ENCODE measurements around the gene IPO9. TPM values are rescaled to one million over a fixed set of nuclear protein-coding genes. Genes with fewer than 3 reads are reported as not detected.

Gene IPO9
- total and polyA plus RNA-seq, 2 of the 4 experiments (the other 2 are of a cell fraction): 14.0 to 23.4 TPM

DNA sequence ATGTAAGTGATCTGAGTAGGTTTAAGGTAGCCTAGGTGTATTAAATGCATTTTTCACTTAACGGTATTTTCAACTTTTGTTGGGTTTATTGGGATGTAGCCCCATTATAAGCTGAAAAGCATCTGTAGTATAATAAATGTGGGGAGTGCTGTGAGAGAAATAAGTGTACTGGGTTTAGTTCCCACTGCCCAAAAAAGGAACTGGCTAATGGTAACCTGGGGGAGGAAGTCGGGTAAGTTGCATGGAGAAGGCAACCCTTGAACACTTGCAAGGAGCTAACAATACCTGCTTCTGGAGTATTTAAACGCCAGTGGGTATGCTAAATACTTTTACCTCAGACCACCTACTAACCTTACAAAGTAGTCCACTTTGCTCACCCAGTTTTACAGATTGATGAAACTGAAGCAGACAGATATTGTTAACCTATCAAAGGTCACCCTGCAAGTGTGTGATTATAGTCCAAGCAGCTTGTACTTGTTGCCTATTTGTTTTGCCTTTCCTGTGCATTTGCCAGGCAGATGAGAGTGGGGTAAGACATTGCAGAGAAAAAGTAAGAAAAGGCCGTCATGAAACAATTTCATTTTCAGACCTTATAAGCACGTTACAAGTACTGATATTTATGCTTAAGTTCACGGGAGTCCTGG is 52.1 kb downstream of the IPO9 start:
- no peak overlapping the region for H3K4me2 ChIP-seq (ENCODE audit: low read depth, low read length)
- no peak overlapping the region for H4K91ac ChIP-seq (ENCODE audit: insufficient read depth, low read depth, low read length)
- no peak overlapping the region for H2AK5ac ChIP-seq (ENCODE audit: low read depth, low read length)
- no peak overlapping the region for H3K27ac ChIP-seq (ENCODE audit: insufficient read depth, low read length)
- H4K20me1 ChIP-seq (ENCODE audit: insufficient read depth, low read length): peaks cover 3% of the 10 kb centered on the region
- no peak overlapping the region for H2AK9ac ChIP-seq (replicated peaks; ENCODE audit: low read depth, low read length, poor library complexity)
- H3K23ac ChIP-seq (ENCODE audit: low read depth, low read length): no peak overlapping the region
- TF ChIP-seq MAZ (IDR thresholded peaks at IDR 0.05; ENCODE audit: borderline replicate concordance, low read depth, low read length): no peak
- TF ChIP-seq, protein P1, sequence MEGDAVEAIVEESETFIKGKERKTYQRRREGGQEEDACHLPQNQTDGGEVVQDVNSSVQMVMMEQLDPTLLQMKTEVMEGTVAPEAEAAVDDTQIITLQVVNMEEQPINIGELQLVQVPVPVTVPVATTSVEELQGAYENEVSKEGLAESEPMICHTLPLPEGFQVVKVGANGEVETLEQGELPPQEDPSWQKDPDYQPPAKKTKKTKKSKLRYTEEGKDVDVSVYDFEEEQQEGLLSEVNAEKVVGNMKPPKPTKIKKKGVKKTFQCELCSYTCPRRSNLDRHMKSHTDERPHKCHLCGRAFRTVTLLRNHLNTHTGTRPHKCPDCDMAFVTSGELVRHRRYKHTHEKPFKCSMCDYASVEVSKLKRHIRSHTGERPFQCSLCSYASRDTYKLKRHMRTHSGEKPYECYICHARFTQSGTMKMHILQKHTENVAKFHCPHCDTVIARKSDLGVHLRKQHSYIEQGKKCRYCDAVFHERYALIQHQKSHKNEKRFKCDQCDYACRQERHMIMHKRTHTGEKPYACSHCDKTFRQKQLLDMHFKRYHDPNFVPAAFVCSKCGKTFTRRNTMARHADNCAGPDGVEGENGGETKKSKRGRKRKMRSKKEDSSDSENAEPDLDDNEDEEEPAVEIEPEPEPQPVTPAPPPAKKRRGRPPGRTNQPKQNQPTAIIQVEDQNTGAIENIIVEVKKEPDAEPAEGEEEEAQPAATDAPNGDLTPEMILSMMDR (conservative IDR thresholded peaks at IDR 0.05; ENCODE audit: low read depth, low read length): no peak
- TF ChIP-seq POLR2A (IDR thresholded peaks at IDR 0.05; ENCODE audit: low read depth, low read length): no peak
- TF ChIP-seq CEBPB (IDR thresholded peaks at IDR 0.05; ENCODE audit: low read depth, low read length): no peak
- no peak for TF ChIP-seq NFE2L2 (IDR thresholded peaks at IDR 0.05; ENCODE audit: low read depth, low read length)
- no peak for TF ChIP-seq MAFK (IDR thresholded peaks at IDR 0.05; ENCODE audit: low read depth, low read length)
- TF ChIP-seq CHD1 (IDR thresholded peaks at IDR 0.05; ENCODE audit: low read depth, low read length): no peak
- no peak for TF ChIP-seq BHLHE40 (IDR thresholded peaks at IDR 0.05; ENCODE audit: low read depth, low read length)
- no peak for TF ChIP-seq RCOR1 (IDR thresholded peaks at IDR 0.05; ENCODE audit: insufficient replicate concordance, low read length)
- TF ChIP-seq RFX5 (IDR thresholded peaks at IDR 0.05; ENCODE audit: low read depth, low read length): no peak
- no peak for TF ChIP-seq SMC3 (IDR thresholded peaks at IDR 0.05; ENCODE audit: low read depth, low read length)
- no peak for TF ChIP-seq FOS (IDR thresholded peaks at IDR 0.05; ENCODE audit: low read depth, low read length)
- no peak overlapping the region for H3K14ac ChIP-seq (replicated peaks; ENCODE audit: low read depth, low read length)
- H2AFZ ChIP-seq (replicated peaks; ENCODE audit: low read length, poor library complexity): no peak overlapping the region
- H3K36me3 ChIP-seq (ENCODE audit: control insufficient read depth, insufficient read depth, low read length): peaks cover 3% of the 10 kb centered on the region
- H3K79me1 ChIP-seq (ENCODE audit: low read depth in 1 of 2, low read length in 2 of 2): peaks cover 3 to 9% of the 10 kb centered on the region in 2 experiments; a peak in 2 of 4 replicates
- no peak overlapping the region for H4K5ac ChIP-seq (ENCODE audit: low read depth, low read length)
- no peak for ATAC-seq (ENCODE audit: low read depth)
- peaks cover 23% of the 10 kb centered on the region for H3K4me1 ChIP-seq (ENCODE audit: control insufficient read depth, insufficient read depth, low read length)
- dilution Hi-C loops (cut with HindIII; ENCODE audit: low sequenced_read_pairs, unreplicated experiment): no loop called here
- no peak for DNase-seq
- no CpG with 5 or more reads among the region's 6 CpGs for WGBS, 2 experiments (ENCODE audit: extremely low coverage in 2 of 2, insufficient read length in 1 of 2)
- in situ Hi-C loops (cut with MboI; ENCODE audit: low sequenced_read_pairs): no loop called here
- H3K9me1 ChIP-seq (ENCODE audit: insufficient read depth, low read length): peaks cover 27% of the 10 kb centered on the region
- H3K4ac ChIP-seq (ENCODE audit: low read depth, low read length): no peak overlapping the region
- H3K18ac ChIP-seq (ENCODE audit: low read depth, low read length): no peak overlapping the region
- no TSS peak for BruUV-seq (replicated peaks)
- no peaks in the 10 kb centered on the region for H3K9me3 ChIP-seq (ENCODE audit: control insufficient read depth, insufficient read depth, low read length)
- H2BK20ac ChIP-seq (ENCODE audit: low read depth, low read length): no peak overlapping the region
- H4K8ac ChIP-seq (ENCODE audit: low read depth in 2 of 2, low read length in 2 of 2): no peak overlapping the region
- H3K27me3 ChIP-seq (ENCODE audit: control insufficient read depth, insufficient read depth, low read length): no peaks in the 10 kb centered on the region
- no peak overlapping the region for H3K4me3 ChIP-seq (ENCODE audit: insufficient read depth, low read depth, low read length)
- no peak overlapping the region for H2BK5ac ChIP-seq (ENCODE audit: low read depth, low read length, poor library complexity, severe bottlenecking)
- POLR2A ChIA-PET (ENCODE audit: unreplicated experiment): interaction anchor here (0.6 kb wide), 1 partner anchor 17 kb away, joined by 3 read pairs; no protein-coding TSS in a partner anchor
- no peak overlapping the region for H2BK15ac ChIP-seq (ENCODE audit: low read depth, low read length)
- intact Hi-C loops (cut with micrococcal nuclease): loop anchor here (10.0 kb wide), 1 partner anchor 234 kb away; no protein-coding TSS in a partner anchor
- CTCF ChIA-PET: interaction anchor here (1.5 kb wide), 1 partner anchor 15 kb away, joined by 4 read pairs; no protein-coding TSS in a partner anchor
- no peak overlapping the region for H3K56ac ChIP-seq (ENCODE audit: extremely low read depth, insufficient read depth, low read length)
- no peak overlapping the region for H3K9ac ChIP-seq (ENCODE audit: low read depth, low read length)
- no peak overlapping the region for H2BK120ac ChIP-seq (ENCODE audit: low read depth, low read length)
